Mesenteric fat pad (tissue), 1 donor: ENCODE measurements around the gene UBN2. TPM values are rescaled to one million over a fixed set of nuclear protein-coding genes. Genes with fewer than 3 reads are reported as not detected.

Experiments
- DNase-seq: peaks from one replicate; pipeline ENCODE4 v3.0.0-alpha.2; 2020; ENCODE audit warnings: low spot score
- total RNA-seq: library from RNA; stranded (reverse); fragmentation: NEBNext Ultra II Directional; extraction: Animal tissue kit (Norgen Biotek cat#: 25700); gene quantifications from one replicate; pipeline ENCODE4 v1.2.1, GENCODE V29; 2021
- donor health status: DM: yes; HTN: yes; CAD: no.

UBN2 gene
- total RNA-seq, 1 donor from 2014 or later = 13.5 TPM

GRCh38 chr7:139341776-139342226, 110.8 kb downstream of the UBN2 start:
- no peak for DNase-seq

- no peak for DNase-seq
Observed at GRCh38 chr7:139345042-139345441, 114.0 kb downstream of the UBN2 start.

- DNase-seq = no peak
Observed at GRCh38 chr7:139351027-139351426, 120.0 kb downstream of the UBN2 start.

- no peak for DNase-seq
Observed at GRCh38 chr7:139354729-139355128, 123.7 kb downstream of the UBN2 start.

- DNase-seq = no peak
Observed at GRCh38 chr7:139355320-139355719, 124.3 kb downstream of the UBN2 start.

Other genes with a start within 250 kb of the UBN2 start
- gene KIAA1549, start 249.8 kb upstream of the UBN2 start, total RNA-seq = 2.4 TPM
- 13.6 TPM for gene ZC3HAV1L, start 195.2 kb upstream of the UBN2 start, total RNA-seq
- 35.0 TPM for gene ZC3HAV1, start 121.5 kb upstream of the UBN2 start, total RNA-seq
- 9.9 TPM for gene FMC1, start 110.1 kb downstream of the UBN2 start, total RNA-seq
- gene LUC7L2, start 128.7 kb downstream of the UBN2 start, total RNA-seq = 67.3 TPM